ENCODE results near the gene TRIO.

DNA sequence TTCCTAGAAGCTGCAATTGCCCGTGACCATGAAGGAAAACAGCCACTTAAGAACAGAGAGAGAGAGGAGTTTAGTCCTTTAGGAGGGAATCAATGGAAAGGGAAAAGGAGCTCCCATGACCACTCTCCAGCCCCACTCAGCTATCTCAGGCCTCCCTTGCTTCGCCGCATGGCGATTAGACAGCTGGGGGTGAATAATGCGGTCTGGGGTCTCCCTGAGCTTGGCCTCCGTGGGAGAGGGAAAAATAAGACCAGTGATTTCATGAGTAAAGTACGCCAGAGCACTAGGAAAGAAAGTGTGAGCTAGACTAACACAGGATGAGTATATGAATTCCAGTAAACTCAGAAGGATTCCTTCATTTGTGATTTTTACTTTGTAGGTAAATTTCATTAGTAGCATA lies 180.3 kb downstream of the TRIO start:
- TF ChIP-seq CSRNP3 (CRISPR knock-in tag; IDR thresholded peaks at IDR 0.05): no peak
- TF ChIP-seq, protein P1, sequence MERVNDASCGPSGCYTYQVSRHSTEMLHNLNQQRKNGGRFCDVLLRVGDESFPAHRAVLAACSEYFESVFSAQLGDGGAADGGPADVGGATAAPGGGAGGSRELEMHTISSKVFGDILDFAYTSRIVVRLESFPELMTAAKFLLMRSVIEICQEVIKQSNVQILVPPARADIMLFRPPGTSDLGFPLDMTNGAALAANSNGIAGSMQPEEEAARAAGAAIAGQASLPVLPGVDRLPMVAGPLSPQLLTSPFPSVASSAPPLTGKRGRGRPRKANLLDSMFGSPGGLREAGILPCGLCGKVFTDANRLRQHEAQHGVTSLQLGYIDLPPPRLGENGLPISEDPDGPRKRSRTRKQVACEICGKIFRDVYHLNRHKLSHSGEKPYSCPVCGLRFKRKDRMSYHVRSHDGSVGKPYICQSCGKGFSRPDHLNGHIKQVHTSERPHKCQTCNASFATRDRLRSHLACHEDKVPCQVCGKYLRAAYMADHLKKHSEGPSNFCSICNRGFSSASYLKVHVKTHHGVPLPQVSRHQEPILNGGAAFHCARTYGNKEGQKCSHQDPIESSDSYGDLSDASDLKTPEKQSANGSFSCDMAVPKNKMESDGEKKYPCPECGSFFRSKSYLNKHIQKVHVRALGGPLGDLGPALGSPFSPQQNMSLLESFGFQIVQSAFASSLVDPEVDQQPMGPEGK (CRISPR knock-in tag; IDR thresholded peaks at IDR 0.05; ENCODE audit: borderline replicate concordance): no peak
- no peak for TF ChIP-seq RARB (CRISPR knock-in tag; IDR thresholded peaks at IDR 0.05)
